Measurements from ENCODE around the gene ADA. TPM values are rescaled to one million over a fixed set of nuclear protein-coding genes. Genes with fewer than 3 reads are reported as not detected.
A peak's percentile ranks its signal among the peaks of the same experiment; 100 is the strongest.

ADA gene
- total and polyA plus RNA-seq, 2 of the 13 experiments (the other 11 are each of a cell fraction or from before 2014, with no cell fraction given) = 2.5 to 11.3 TPM

DNA sequence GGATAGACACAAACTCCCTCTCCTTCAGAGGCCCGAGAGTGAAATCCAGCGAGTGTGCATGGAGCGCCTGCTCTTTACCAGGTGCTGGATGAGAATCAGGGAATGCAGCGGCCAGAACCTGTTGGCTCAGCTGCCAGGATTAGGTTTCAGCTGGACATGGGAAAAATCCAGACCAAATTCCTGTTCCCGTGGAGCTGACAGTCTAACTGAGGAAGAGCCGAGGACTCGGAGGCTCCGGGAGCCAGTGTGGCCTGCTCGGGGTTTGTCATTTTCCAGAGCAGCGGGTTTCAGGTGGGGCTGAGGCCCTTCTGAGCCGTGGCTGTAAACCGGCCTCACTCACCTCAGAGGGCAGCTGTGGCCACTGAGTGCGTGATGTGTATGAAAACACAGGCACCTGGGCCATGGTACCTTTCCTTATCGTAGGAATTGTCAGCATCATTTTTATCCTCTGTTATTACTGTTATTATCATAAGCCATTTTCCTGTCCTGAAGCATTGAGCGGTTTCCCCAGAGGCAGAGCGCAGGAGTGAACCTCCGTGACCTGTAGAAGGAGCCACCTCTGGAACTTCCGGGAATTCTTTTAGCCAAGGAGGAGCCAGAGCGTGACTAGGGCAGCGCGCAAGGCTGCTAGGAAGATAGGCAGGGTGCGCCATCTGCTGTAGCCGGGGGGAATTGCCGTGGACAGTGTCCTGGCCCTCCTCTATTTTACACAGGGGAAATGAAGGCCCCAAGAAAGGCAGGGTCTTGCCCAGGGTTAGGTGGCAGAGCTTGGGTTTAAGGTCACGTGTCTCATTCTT lies 41.8 kb downstream of the ADA start (continued):
- peak; percentile 85 for TF ChIP-seq NR2F6 (IDR thresholded peaks at IDR 0.05)
- peak; percentile 88 for TF ChIP-seq NR2F6 (CRISPR knock-in tag; IDR thresholded peaks at IDR 0.05)
- TF ChIP-seq SMARCC2 (IDR thresholded peaks at IDR 0.05) = no peak
- TF ChIP-seq, protein P1, sequence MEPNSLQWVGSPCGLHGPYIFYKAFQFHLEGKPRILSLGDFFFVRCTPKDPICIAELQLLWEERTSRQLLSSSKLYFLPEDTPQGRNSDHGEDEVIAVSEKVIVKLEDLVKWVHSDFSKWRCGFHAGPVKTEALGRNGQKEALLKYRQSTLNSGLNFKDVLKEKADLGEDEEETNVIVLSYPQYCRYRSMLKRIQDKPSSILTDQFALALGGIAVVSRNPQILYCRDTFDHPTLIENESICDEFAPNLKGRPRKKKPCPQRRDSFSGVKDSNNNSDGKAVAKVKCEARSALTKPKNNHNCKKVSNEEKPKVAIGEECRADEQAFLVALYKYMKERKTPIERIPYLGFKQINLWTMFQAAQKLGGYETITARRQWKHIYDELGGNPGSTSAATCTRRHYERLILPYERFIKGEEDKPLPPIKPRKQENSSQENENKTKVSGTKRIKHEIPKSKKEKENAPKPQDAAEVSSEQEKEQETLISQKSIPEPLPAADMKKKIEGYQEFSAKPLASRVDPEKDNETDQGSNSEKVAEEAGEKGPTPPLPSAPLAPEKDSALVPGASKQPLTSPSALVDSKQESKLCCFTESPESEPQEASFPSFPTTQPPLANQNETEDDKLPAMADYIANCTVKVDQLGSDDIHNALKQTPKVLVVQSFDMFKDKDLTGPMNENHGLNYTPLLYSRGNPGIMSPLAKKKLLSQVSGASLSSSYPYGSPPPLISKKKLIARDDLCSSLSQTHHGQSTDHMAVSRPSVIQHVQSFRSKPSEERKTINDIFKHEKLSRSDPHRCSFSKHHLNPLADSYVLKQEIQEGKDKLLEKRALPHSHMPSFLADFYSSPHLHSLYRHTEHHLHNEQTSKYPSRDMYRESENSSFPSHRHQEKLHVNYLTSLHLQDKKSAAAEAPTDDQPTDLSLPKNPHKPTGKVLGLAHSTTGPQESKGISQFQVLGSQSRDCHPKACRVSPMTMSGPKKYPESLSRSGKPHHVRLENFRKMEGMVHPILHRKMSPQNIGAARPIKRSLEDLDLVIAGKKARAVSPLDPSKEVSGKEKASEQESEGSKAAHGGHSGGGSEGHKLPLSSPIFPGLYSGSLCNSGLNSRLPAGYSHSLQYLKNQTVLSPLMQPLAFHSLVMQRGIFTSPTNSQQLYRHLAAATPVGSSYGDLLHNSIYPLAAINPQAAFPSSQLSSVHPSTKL (CRISPR knock-in tag; IDR thresholded peaks at IDR 0.05) = peak; percentile 86
- TF ChIP-seq CBFB (CRISPR knock-in tag; IDR thresholded peaks at IDR 0.05) = peak; percentile 14
- TF ChIP-seq, protein P2, sequence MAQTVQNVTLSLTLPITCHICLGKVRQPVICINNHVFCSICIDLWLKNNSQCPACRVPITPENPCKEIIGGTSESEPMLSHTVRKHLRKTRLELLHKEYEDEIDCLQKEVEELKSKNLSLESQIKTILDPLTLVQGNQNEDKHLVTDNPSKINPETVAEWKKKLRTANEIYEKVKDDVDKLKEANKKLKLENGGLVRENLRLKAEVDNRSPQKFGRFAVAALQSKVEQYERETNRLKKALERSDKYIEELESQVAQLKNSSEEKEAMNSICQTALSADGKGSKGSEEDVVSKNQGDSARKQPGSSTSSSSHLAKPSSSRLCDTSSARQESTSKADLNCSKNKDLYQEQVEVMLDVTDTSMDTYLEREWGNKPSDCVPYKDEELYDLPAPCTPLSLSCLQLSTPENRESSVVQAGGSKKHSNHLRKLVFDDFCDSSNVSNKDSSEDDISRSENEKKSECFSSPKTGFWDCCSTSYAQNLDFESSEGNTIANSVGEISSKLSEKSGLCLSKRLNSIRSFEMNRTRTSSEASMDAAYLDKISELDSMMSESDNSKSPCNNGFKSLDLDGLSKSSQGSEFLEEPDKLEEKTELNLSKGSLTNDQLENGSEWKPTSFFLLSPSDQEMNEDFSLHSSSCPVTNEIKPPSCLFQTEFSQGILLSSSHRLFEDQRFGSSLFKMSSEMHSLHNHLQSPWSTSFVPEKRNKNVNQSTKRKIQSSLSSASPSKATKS (CRISPR knock-in tag; IDR thresholded peaks at IDR 0.05) = no peak
- no peak for TF ChIP-seq MAFF (IDR thresholded peaks at IDR 0.05; ENCODE audit: low read depth, low read length)
- no peak for TF ChIP-seq FLYWCH1 (CRISPR knock-in tag; IDR thresholded peaks at IDR 0.05)
- peak; percentile 88 for TF ChIP-seq GABPB1 (CRISPR knock-in tag; IDR thresholded peaks at IDR 0.05)
- TF ChIP-seq ZSCAN22 (CRISPR knock-in tag; IDR thresholded peaks at IDR 0.05) = no peak
- no peak for TF ChIP-seq ZNF790 (CRISPR knock-in tag; IDR thresholded peaks at IDR 0.05; ENCODE audit: borderline replicate concordance)
- TF ChIP-seq, protein P3, sequence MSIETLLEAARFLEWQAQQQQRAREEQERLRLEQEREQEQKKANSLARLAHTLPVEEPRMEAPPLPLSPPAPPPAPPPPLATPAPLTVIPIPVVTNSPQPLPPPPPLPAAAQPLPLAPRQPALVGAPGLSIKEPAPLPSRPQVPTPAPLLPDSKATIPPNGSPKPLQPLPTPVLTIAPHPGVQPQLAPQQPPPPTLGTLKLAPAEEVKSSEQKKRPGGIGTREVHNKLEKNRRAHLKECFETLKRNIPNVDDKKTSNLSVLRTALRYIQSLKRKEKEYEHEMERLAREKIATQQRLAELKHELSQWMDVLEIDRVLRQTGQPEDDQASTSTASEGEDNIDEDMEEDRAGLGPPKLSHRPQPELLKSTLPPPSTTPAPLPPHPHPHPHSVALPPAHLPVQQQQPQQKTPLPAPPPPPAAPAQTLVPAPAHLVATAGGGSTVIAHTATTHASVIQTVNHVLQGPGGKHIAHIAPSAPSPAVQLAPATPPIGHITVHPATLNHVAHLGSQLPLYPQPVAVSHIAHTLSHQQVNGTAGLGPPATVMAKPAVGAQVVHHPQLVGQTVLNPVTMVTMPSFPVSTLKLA (IDR thresholded peaks at IDR 0.05) = peak; percentile 39; the same call in 1 of the 2 replicates
- peak; percentile 90; the same call in 1 of the 3 replicates for TF ChIP-seq MXI1 (IDR thresholded peaks at IDR 0.05; ENCODE audit: borderline replicate concordance, low read depth, low read length)
- peak; percentile 53; the same call in 1 of the 2 replicates for TF ChIP-seq PAX8 (CRISPR knock-in tag; IDR thresholded peaks at IDR 0.05; ENCODE audit: borderline replicate concordance)
- TF ChIP-seq, protein P4, sequence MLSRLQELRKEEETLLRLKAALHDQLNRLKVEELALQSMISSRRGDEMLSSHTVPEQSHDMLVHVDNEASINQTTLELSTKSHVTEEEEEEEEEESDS (CRISPR knock-in tag; IDR thresholded peaks at IDR 0.05; ENCODE audit: borderline replicate concordance) = no peak
- TF ChIP-seq, protein P5, sequence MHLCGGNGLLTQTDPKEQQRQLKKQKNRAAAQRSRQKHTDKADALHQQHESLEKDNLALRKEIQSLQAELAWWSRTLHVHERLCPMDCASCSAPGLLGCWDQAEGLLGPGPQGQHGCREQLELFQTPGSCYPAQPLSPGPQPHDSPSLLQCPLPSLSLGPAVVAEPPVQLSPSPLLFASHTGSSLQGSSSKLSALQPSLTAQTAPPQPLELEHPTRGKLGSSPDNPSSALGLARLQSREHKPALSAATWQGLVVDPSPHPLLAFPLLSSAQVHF (CRISPR knock-in tag; IDR thresholded peaks at IDR 0.05) = no peak
- TF ChIP-seq, protein P6, sequence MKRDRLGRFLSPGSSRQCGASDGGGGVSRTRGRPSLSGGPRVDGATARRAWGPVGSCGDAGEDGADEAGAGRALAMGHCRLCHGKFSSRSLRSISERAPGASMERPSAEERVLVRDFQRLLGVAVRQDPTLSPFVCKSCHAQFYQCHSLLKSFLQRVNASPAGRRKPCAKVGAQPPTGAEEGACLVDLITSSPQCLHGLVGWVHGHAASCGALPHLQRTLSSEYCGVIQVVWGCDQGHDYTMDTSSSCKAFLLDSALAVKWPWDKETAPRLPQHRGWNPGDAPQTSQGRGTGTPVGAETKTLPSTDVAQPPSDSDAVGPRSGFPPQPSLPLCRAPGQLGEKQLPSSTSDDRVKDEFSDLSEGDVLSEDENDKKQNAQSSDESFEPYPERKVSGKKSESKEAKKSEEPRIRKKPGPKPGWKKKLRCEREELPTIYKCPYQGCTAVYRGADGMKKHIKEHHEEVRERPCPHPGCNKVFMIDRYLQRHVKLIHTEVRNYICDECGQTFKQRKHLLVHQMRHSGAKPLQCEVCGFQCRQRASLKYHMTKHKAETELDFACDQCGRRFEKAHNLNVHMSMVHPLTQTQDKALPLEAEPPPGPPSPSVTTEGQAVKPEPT (CRISPR knock-in tag; IDR thresholded peaks at IDR 0.05; ENCODE audit: low read depth) = peak; percentile 92
- no peak for TF ChIP-seq REXO4 (CRISPR knock-in tag; IDR thresholded peaks at IDR 0.05; ENCODE audit: borderline replicate concordance)
- TF ChIP-seq ARHGAP35 (CRISPR knock-in tag; IDR thresholded peaks at IDR 0.05; ENCODE audit: borderline replicate concordance) = 0 out of 2 replicates have a peak, but pooled peaks have one; percentile 75

All from HepG2 (cell line).